ENCODE measurements around the gene RBMY1E. TPM values are rescaled to one million over a fixed set of nuclear protein-coding genes. Genes with fewer than 3 reads are reported as not detected.
"Not testable (repeated sequence)": the region's sequence is repeated elsewhere in the genome, so short reads cannot be mapped to it uniquely, and the experiment has no call there.

The RBMY1E gene
- not detected in 2 replicates for total RNA-seq (2014; rRNA removed; shearing (Covaris generic); ENCODE audit: low replicate concordance)

GRCh38 chrY:21917932-21918331 is at the start of gene RBMY1E:
Gene RBMY1E (minus strand): TSS chrY:21918032. CDS start chrY:21916054, 1,978 bp downstream.
- H4K20me1 ChIP-seq (ENCODE audit: insufficient read depth, low read depth, low read length); H3K27me3 ChIP-seq (ENCODE audit: low read length); H3K9ac ChIP-seq (ENCODE audit: low read length); H3K9me2 ChIP-seq (replicated peaks; ENCODE audit: insufficient read depth, low read length); H3K36me3 ChIP-seq (ENCODE audit: insufficient read depth, low read length); H3K9me3 ChIP-seq (ENCODE audit: low read length); DNase-seq; H3K4me3 ChIP-seq (ENCODE audit: low read length); H3K4me2 ChIP-seq (ENCODE audit: low read depth, low read length, poor library complexity, severe bottlenecking); H3K4me1 ChIP-seq (ENCODE audit: low read length); H2AFZ ChIP-seq (ENCODE audit: low read length); H3K79me2 ChIP-seq (ENCODE audit: low read length); H3K27ac ChIP-seq (ENCODE audit: low read length): not testable (repeated sequence)

DNA sequence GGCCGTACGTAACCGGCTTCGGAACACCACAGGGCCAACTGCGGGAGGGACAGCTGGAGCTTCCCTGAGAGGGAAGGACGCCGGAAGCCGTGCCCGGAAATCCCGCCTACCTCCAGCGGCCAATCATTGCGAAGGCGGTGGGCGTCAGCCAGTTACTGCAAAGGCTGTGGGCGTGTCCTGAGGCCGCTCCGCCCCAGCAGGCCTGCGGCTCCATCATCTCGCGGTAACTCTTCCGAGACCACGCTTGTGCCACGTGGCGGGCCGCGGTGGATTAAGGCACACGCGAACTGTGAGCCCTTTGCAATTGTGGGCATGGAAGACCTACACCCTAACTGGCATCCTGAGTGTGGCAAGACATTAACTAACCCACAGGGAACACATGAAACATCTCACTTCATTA is 23.4 kb downstream of the RBMY1E start, which contains the start of gene RBMY1D:
Gene RBMY1D, minus strand, starts transcription at position 101 of the 400 bp plus-strand sequence. CDS start 2,013 bp downstream, outside the sequence.
- H3K4me3 ChIP-seq (ENCODE audit: low read length); H3K9ac ChIP-seq (ENCODE audit: low read length); H3K4me1 ChIP-seq (ENCODE audit: low read length); H3K9me2 ChIP-seq (replicated peaks; ENCODE audit: insufficient read depth, low read length); H3K27me3 ChIP-seq (ENCODE audit: low read length); H4K20me1 ChIP-seq (ENCODE audit: insufficient read depth, low read depth, low read length); DNase-seq; H3K4me2 ChIP-seq (ENCODE audit: low read depth, low read length, poor library complexity, severe bottlenecking); H2AFZ ChIP-seq (ENCODE audit: low read length); H3K27ac ChIP-seq (ENCODE audit: low read length); H3K36me3 ChIP-seq (ENCODE audit: insufficient read depth, low read length); H3K9me3 ChIP-seq (ENCODE audit: low read length); H3K79me2 ChIP-seq (ENCODE audit: low read length): not testable (repeated sequence)

DNA sequence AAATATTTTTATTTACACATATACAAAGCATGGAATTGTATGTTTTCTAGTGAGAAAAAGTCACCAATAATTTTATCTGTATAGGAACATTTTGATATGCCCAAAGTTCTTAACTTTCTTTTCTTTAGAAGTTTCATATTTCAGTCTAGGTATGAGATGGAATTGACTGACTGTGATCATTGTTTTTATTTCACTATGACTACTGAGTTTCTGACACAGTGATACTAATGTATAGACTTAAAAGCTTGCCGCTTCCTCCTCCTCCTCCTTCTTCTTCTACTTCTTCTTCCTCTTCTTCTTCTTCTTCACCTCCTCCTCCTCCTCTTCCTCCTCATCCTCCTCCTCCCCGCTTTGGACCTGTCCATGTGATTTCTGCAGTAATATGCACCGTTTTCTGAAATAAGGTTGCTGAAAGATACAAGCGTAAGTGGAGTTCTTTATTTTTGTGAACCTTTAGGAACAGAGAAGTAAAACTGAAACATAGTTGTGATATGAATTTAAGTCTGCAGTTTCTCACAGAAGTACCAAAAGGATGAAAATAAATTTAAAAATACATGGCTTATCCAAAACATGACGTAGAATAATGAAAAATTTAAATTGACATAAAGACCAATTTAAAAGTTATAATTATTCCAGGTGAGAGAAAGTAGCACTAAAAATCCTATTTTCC is 48.3 kb downstream of the RBMY1E start:
- H3K79me2 ChIP-seq (ENCODE audit: low read length); H3K9me3 ChIP-seq (ENCODE audit: low read length); H3K27me3 ChIP-seq (ENCODE audit: low read length); H3K9me2 ChIP-seq (replicated peaks; ENCODE audit: insufficient read depth, low read length); H4K20me1 ChIP-seq (ENCODE audit: insufficient read depth, low read depth, low read length); H3K4me3 ChIP-seq (ENCODE audit: low read length); H3K4me2 ChIP-seq (ENCODE audit: low read depth, low read length, poor library complexity, severe bottlenecking); H3K36me3 ChIP-seq (ENCODE audit: insufficient read depth, low read length); H3K27ac ChIP-seq (ENCODE audit: low read length); H3K9ac ChIP-seq (ENCODE audit: low read length); H3K4me1 ChIP-seq (ENCODE audit: low read length); H2AFZ ChIP-seq (ENCODE audit: low read length); DNase-seq: not testable (repeated sequence)

Other genes starting within 250 kb of the RBMY1E start
- not detected in 2 replicates for gene RBMY1D, start 23.5 kb downstream of the RBMY1E start, total RNA-seq (2014; rRNA removed; shearing (Covaris generic); ENCODE audit: low replicate concordance)

Measured in Karpas-422 (cell line).